Activated CD8-positive, alpha-beta memory T cell treated with anti-CD3 and anti-CD28 coated beads, Interleukin-2, amount 50 U/mL, for 48 hours (primary cell): Measurements from ENCODE around the gene LAX1.
"Not testable (repeated sequence)": the region's sequence is repeated elsewhere in the genome, so short reads cannot be mapped to it uniquely, and the experiment has no call there.

Experiments
- DNase-seq: peaks from one replicate; pipeline ENCODE4 v3.0.0-alpha.2; 2020

The LAX1 gene

GRCh38 chr1:203765029-203765837 is at the start of gene LAX1:
LAX1 (plus strand) TSS chr1:203765183; CDS start chr1:203765566, 383 bp downstream.
- peak; percentile 81 for DNase-seq

GRCh38 chr1:203717120-203717519 is 47.9 kb upstream of the LAX1 start:
- DNase-seq: no peak

GRCh38 chr1:203720242-203720641 is 44.7 kb upstream of the LAX1 start:
- no peak for DNase-seq

GRCh38 chr1:203722909-203723308 is 42.1 kb upstream of the LAX1 start:
- no peak for DNase-seq

GRCh38 chr1:203726417-203726867 is 38.5 kb upstream of the LAX1 start:
- DNase-seq: no peak

GRCh38 chr1:203733009-203733863 is 31.7 kb upstream of the LAX1 start:
- no peak for DNase-seq

GRCh38 chr1:203742436-203742835 is 22.5 kb upstream of the LAX1 start:
- no peak for DNase-seq

- DNase-seq: no peak
Observed at GRCh38 chr1:203743091-203743571, 21.9 kb upstream of the LAX1 start.

GRCh38 chr1:203744075-203744972 is 20.7 kb upstream of the LAX1 start:
- DNase-seq: no peak

GRCh38 chr1:203746281-203746680 is 18.7 kb upstream of the LAX1 start:
- no peak for DNase-seq

GRCh38 chr1:203751051-203751450 is 13.9 kb upstream of the LAX1 start:
- no peak for DNase-seq

GRCh38 chr1:203751618-203752361 is 13.2 kb upstream of the LAX1 start:
- not testable (repeated sequence) for DNase-seq

- DNase-seq: no peak
Observed at GRCh38 chr1:203754455-203754864, 10.5 kb upstream of the LAX1 start.

- no peak for DNase-seq
Observed at GRCh38 chr1:203756036-203756435, 8.9 kb upstream of the LAX1 start.

GRCh38 chr1:203758749-203759148 is 6.2 kb upstream of the LAX1 start:
- DNase-seq: not testable (repeated sequence)

GRCh38 chr1:203760506-203760905 is 4.5 kb upstream of the LAX1 start:
- no peak for DNase-seq

- DNase-seq: not testable (repeated sequence)
Observed at GRCh38 chr1:203761958-203762357, 3.0 kb upstream of the LAX1 start.

GRCh38 chr1:203763505-203763904 is 1.5 kb upstream of the LAX1 start:
- DNase-seq: no peak

GRCh38 chr1:203764105-203765028 is 616 bp upstream of the LAX1 start:
- no peak for DNase-seq

GRCh38 chr1:203768256-203768655 is 3.3 kb downstream of the LAX1 start:
- no peak for DNase-seq
